ENCODE results near the gene SLC28A2. TPM values are rescaled to one million over a fixed set of nuclear protein-coding genes. Genes with fewer than 3 reads are reported as not detected.

SLC28A2 gene
- total and polyA plus RNA-seq, 2 of the 13 experiments (the other 11 are each of a cell fraction or from before 2014, with no cell fraction given): 0.01 to 0.11 TPM

DNA sequence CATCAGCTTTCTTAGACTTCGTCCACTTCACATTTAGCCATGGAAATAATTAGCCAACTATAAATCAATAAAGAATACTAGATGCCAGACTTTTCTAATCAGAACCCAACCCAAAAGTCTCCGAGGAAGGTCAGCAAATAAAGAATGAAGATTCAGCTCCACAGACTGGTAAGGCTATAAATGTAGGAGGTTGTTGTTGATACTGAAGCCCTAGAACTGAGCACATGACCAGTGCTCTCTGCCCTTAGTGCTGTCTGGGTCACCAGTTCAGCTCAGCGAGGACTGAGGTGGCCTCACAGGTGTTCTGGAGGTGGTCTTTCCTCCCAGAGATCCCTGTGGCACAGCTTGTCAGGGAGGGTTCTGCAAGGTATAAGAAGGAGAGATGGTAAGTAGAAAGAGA lies 20.9 kb upstream of the SLC28A2 start:
- H3K36me3 ChIP-seq (replicated peaks in 1 of 2; ENCODE audit: control insufficient read depth in 1 of 2, insufficient read depth in 2 of 2, low read length in 2 of 2): no peaks in the 10 kb centered on the region
- ATAC-seq (no peak), FAIRE-seq (no peak), DNase-seq (ENCODE audit: low spot score) (no peak)
- no peak overlapping the region for H2AFZ ChIP-seq (ENCODE audit: low read length)
- no peak for TF ChIP-seq TAF1 (CRISPR knock-in tag; IDR thresholded peaks at IDR 0.05)
- TF ChIP-seq, protein P1, sequence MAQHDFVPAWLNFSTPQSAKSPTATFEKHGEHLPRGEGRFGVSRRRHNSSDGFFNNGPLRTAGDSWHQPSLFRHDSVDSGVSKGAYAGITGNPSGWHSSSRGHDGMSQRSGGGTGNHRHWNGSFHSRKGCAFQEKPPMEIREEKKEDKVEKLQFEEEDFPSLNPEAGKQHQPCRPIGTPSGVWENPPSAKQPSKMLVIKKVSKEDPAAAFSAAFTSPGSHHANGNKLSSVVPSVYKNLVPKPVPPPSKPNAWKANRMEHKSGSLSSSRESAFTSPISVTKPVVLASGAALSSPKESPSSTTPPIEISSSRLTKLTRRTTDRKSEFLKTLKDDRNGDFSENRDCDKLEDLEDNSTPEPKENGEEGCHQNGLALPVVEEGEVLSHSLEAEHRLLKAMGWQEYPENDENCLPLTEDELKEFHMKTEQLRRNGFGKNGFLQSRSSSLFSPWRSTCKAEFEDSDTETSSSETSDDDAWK (CRISPR knock-in tag; IDR thresholded peaks at IDR 0.05): no peak
- no peaks in the 10 kb centered on the region; a peak in 2 of 5 replicates for H3K27me3 ChIP-seq (ENCODE audit: control insufficient read depth in 1 of 2, insufficient read depth in 2 of 2, low read length in 2 of 2)
- H3K27ac ChIP-seq (ENCODE audit: extremely low read length, insufficient read depth, low read length): no peak overlapping the region
- H3K4me2 ChIP-seq (ENCODE audit: low read depth, low read length): no peak overlapping the region
- no peaks in the 10 kb centered on the region for H4K20me1 ChIP-seq (ENCODE audit: insufficient read depth, low read length)
- POLR2A ChIA-PET: no interaction called here
- no peaks in the 10 kb centered on the region for H3K4me1 ChIP-seq (ENCODE audit: insufficient read depth, low read length)
- no peak overlapping the region for H3K4me3 ChIP-seq (replicated peaks in 1 of 3; ENCODE audit: insufficient read depth in 1 of 3, low read depth in 2 of 3, low read length in 3 of 3)
- no peaks in the 10 kb centered on the region for H3K79me2 ChIP-seq (ENCODE audit: insufficient read depth, low read length)
- CTCF ChIA-PET (ENCODE audit: low intra/inter-chr PET ratio, low total read pairs): no interaction called here
- WGBS (ENCODE audit: low lambda C conversion rate): 14% methylated on average over 3 of the region's 3 CpGs
- no TSS peak for BruUV-seq (replicated peaks)
- peaks cover 6% of the 10 kb centered on the region; the same call in 1 of the 2 replicates for H3K9me3 ChIP-seq (ENCODE audit: low read length)
- intact Hi-C loops (cut with micrococcal nuclease; ENCODE audit: unreplicated experiment) (no loop called here), in situ Hi-C loops (cut with HindIII; ENCODE audit: extremely low pct_ligation_motif_present, low pct_unique_long_range_greater_than_20kb) (no loop called here)
- no peak overlapping the region for H3K9ac ChIP-seq (ENCODE audit: insufficient read depth, low read depth, low read length)

DNA sequence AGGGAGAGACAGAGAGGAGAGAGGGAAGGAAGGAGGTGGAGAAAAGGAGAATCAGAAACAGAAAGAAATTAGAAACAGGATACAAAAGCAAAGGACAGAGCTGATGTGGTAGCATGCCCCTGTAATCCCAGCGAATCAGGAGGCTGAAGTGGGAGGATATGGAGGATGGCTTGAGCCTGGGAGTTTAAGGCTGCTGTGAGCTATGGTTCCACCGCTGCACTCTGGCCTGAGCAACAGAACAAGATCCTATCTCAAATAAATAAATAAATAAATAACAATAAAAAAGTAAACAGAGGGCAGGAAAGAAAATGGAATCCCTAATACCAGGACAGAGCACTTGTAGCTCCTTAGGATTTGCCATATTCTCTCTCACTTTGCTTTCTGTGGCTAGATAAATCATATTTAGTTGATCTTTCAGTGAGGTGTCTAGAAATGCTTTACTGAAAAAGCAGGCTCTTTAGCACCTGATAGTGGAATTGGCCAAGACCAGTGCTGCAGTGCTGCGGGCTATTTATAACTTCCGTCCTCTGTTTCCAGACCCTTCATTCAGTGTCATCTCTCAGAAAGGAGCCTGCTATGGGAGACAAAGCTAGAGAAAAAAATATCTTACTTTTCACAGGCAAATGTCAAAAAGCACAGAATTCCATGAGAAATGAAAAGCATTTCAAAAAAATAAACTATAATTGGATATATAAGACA lies 20.0 kb upstream of the SLC28A2 start:
- intact Hi-C loops (cut with micrococcal nuclease; ENCODE audit: unreplicated experiment): no loop called here
- FAIRE-seq: no peak
- H3K9me3 ChIP-seq (ENCODE audit: low read length): peaks cover 6% of the 10 kb centered on the region; the same call in 1 of the 2 replicates
- ATAC-seq: no peak
- H3K27ac ChIP-seq (ENCODE audit: extremely low read length, insufficient read depth, low read length): no peak overlapping the region
- no peaks in the 10 kb centered on the region for H3K4me1 ChIP-seq (ENCODE audit: insufficient read depth, low read length)
- no peaks in the 10 kb centered on the region for H3K79me2 ChIP-seq (ENCODE audit: insufficient read depth, low read length)
- no peaks in the 10 kb centered on the region for H3K36me3 ChIP-seq (replicated peaks in 1 of 2; ENCODE audit: control insufficient read depth in 1 of 2, insufficient read depth in 2 of 2, low read length in 2 of 2)
- in situ Hi-C loops (cut with HindIII; ENCODE audit: extremely low pct_ligation_motif_present, low pct_unique_long_range_greater_than_20kb): no loop called here
- WGBS (ENCODE audit: low lambda C conversion rate): 49% methylated on average over 4 of the region's 4 CpGs
- ChIA-PET CTCF (ENCODE audit: low intra/inter-chr PET ratio, low total read pairs) (no interaction called here), POLR2A (no interaction called here)
- no peak overlapping the region for H3K4me2 ChIP-seq (ENCODE audit: low read depth, low read length)
- DNase-seq (ENCODE audit: low spot score): no peak
- H4K20me1 ChIP-seq (ENCODE audit: insufficient read depth, low read length): no peaks in the 10 kb centered on the region
- H3K4me3 ChIP-seq (replicated peaks in 1 of 3; ENCODE audit: insufficient read depth in 1 of 3, low read depth in 2 of 3, low read length in 3 of 3): no peak overlapping the region
- BruUV-seq (replicated peaks): no TSS peak
- TF ChIP-seq SRSF9 (IDR thresholded peaks at IDR 0.05; ENCODE audit: borderline replicate concordance, insufficient read depth, low read depth, low read length, poor library complexity, severe bottlenecking) (no peak), FOXM1 (CRISPR knock-in tag; IDR thresholded peaks at IDR 0.05) (no peak), MAFF (IDR thresholded peaks at IDR 0.05; ENCODE audit: low read depth, low read length) (no peak), ZNF264 (CRISPR knock-in tag; IDR thresholded peaks at IDR 0.05) (no peak), SALL2 (CRISPR knock-in tag; IDR thresholded peaks at IDR 0.05) (no peak), ARID2 (CRISPR knock-in tag; IDR thresholded peaks at IDR 0.05; ENCODE audit: borderline replicate concordance) (no peak), JUNB (CRISPR knock-in tag; IDR thresholded peaks at IDR 0.05; ENCODE audit: borderline replicate concordance) (no peak), GATAD1 (CRISPR knock-in tag; IDR thresholded peaks at IDR 0.05) (no peak), ZFYVE20 (CRISPR knock-in tag; IDR thresholded peaks at IDR 0.05; ENCODE audit: borderline replicate concordance, low read depth) (no peak), XRCC5 (optimal IDR thresholded peaks at IDR 0.05; ENCODE audit: low read length) (no peak)
- TF ChIP-seq, protein P2, sequence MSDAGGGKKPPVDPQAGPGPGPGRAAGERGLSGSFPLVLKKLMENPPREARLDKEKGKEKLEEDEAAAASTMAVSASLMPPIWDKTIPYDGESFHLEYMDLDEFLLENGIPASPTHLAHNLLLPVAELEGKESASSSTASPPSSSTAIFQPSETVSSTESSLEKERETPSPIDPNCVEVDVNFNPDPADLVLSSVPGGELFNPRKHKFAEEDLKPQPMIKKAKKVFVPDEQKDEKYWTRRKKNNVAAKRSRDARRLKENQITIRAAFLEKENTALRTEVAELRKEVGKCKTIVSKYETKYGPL (CRISPR knock-in tag; IDR thresholded peaks at IDR 0.05): no peak
- H3K27me3 ChIP-seq (ENCODE audit: control insufficient read depth in 1 of 2, insufficient read depth in 2 of 2, low read length in 2 of 2): no peaks in the 10 kb centered on the region; a peak in 2 of 5 replicates
- no peak overlapping the region for H2AFZ ChIP-seq (ENCODE audit: low read length)
- no peak overlapping the region for H3K9ac ChIP-seq (ENCODE audit: insufficient read depth, low read depth, low read length)
